ENCODE results near the gene CCDC9B.

CCDC9B gene

GRCh38 chr15:40365016-40365415 is 24.3 kb upstream of the CCDC9B start:
- no peak for DNase-seq

GRCh38 chr15:40364251-40364650 is 23.5 kb upstream of the CCDC9B start:
- no peak for DNase-seq

- no peak for DNase-seq
These were observed 22.9 kb upstream of the CCDC9B start for GRCh38 chr15:40363611-40364010.

- no peak for DNase-seq
These were observed 20.9 kb upstream of the CCDC9B start for GRCh38 chr15:40361640-40362039.

GRCh38 chr15:40360015-40360414 is 19.3 kb upstream of the CCDC9B start:
- no peak for DNase-seq

GRCh38 chr15:40358471-40359353 is 18.0 kb upstream of the CCDC9B start:
- DNase-seq: peak; percentile 27

GRCh38 chr15:40357723-40358470 is 17.2 kb upstream of the CCDC9B start, which contains the start of gene DISP2:
TSS of gene DISP2 (plus strand) at chr15:40358219. CDS start at chr15:40358322, 103 bp downstream.
- peak; percentile 82 for DNase-seq

GRCh38 chr15:40357246-40357645 is 16.5 kb upstream of the CCDC9B start:
- DNase-seq: no peak

GRCh38 chr15:40355976-40356585 is 15.3 kb upstream of the CCDC9B start:
- DNase-seq: no peak

GRCh38 chr15:40354408-40355171 is 13.9 kb upstream of the CCDC9B start:
- DNase-seq: peak; percentile 90

- no peak for DNase-seq
These were observed 13.0 kb upstream of the CCDC9B start for GRCh38 chr15:40353697-40354096.

GRCh38 chr15:40352281-40352901 is 11.7 kb upstream of the CCDC9B start:
- no peak for DNase-seq

GRCh38 chr15:40349163-40349562 is 8.4 kb upstream of the CCDC9B start:
- no peak for DNase-seq

GRCh38 chr15:40348474-40348870 is 7.7 kb upstream of the CCDC9B start:
- no peak for DNase-seq

- DNase-seq: no peak
These were observed 7.1 kb upstream of the CCDC9B start for GRCh38 chr15:40347559-40348473.

GRCh38 chr15:40346579-40347558 is 6.1 kb upstream of the CCDC9B start:
- DNase-seq: no peak

GRCh38 chr15:40345867-40346578 is 5.3 kb upstream of the CCDC9B start:
- no peak for DNase-seq

- DNase-seq: no peak
These were observed 4.6 kb upstream of the CCDC9B start for GRCh38 chr15:40345225-40345866.
